ENCODE data around the gene OR10G8. TPM values are rescaled to one million over a fixed set of nuclear protein-coding genes. Genes with fewer than 3 reads are reported as not detected.

The OR10G8 gene
- total RNA-seq, 1 experiment from 2014 or later, result not detected

- peaks cover 22% of the 10 kb centered on the region for H3K27me3 Mint-ChIP-seq (ENCODE audit: insufficient read depth, unreplicated experiment)
- peak overlapping the region; percentile 65 for H3K4me3 Mint-ChIP-seq (ENCODE audit: unreplicated experiment)
- no peak overlapping the region for H3K27ac Mint-ChIP-seq (ENCODE audit: unreplicated experiment)
- Histone ChIP-seq H3K4me3 (ENCODE audit: low read depth, low read length) (peak overlapping the region; percentile 30), H3K4me1 (no peaks in the 10 kb centered on the region), H3K27me3 (replicated peaks; ENCODE audit: control insufficient read depth, insufficient read depth, low read length) (no peaks in the 10 kb centered on the region; the same call in 1 of the 2 replicates), H3K9me3 (no peaks in the 10 kb centered on the region), H3K36me3 (ENCODE audit: control insufficient read depth, insufficient read depth, low read length) (no peaks in the 10 kb centered on the region)
- intact Hi-C loops (cut with micrococcal nuclease; ENCODE audit: unreplicated experiment), result loop anchor here (10.0 kb wide), 2 partner anchors 249 to 329 kb away; partner anchors contain the start of gene OR8D2
- ChIA-PET CTCF (no interaction called here), POLR2A (no interaction called here)
- no peaks in the 10 kb centered on the region for H3K36me3 Mint-ChIP-seq (ENCODE audit: insufficient read depth, unreplicated experiment)
- DNase-seq, result peak; percentile 12 to 46
- TF ChIP-seq CTCF (IDR thresholded peaks at IDR 0.05; ENCODE audit: insufficient read depth in 1 of 2, low read depth in 1 of 2, low read length in 1 of 2, severe bottlenecking in 1 of 2, unreplicated experiment in 1 of 2), result no peak
- no peaks in the 10 kb centered on the region for H3K4me1 Mint-ChIP-seq (ENCODE audit: low read depth, unreplicated experiment)
- H3K9me3 Mint-ChIP-seq (ENCODE audit: unreplicated experiment), result no peaks in the 10 kb centered on the region
- BruUV-seq (replicated peaks), result no TSS peak
These were observed 49.4 kb downstream of the OR10G8 start for GRCh38 chr11:124075841-124076651.

- Mint-ChIP-seq H3K4me3 (ENCODE audit: unreplicated experiment) (no peak overlapping the region), H3K4me1 (ENCODE audit: low read depth, unreplicated experiment) (no peaks in the 10 kb centered on the region), H3K36me3 (ENCODE audit: insufficient read depth, unreplicated experiment) (no peaks in the 10 kb centered on the region), H3K27ac (ENCODE audit: unreplicated experiment) (no peak overlapping the region), H3K9me3 (ENCODE audit: unreplicated experiment) (no peaks in the 10 kb centered on the region), H3K27me3 (ENCODE audit: insufficient read depth, unreplicated experiment) (peaks cover 27% of the 10 kb centered on the region)
- Histone ChIP-seq H3K27me3 (replicated peaks; ENCODE audit: control insufficient read depth, insufficient read depth, low read length) (no peaks in the 10 kb centered on the region), H3K36me3 (ENCODE audit: control insufficient read depth, insufficient read depth, low read length) (no peaks in the 10 kb centered on the region), H3K4me1 (no peaks in the 10 kb centered on the region), H3K9me3 (no peaks in the 10 kb centered on the region), H3K4me3 (ENCODE audit: low read depth, low read length) (no peak overlapping the region)
- BruUV-seq (replicated peaks), result no TSS peak
- no peak for DNase-seq
- ChIA-PET CTCF (no interaction called here), POLR2A (no interaction called here)
- TF ChIP-seq CTCF (IDR thresholded peaks at IDR 0.05; ENCODE audit: insufficient read depth in 1 of 2, low read depth in 1 of 2, low read length in 1 of 2, severe bottlenecking in 1 of 2, unreplicated experiment in 1 of 2), result no peak
- intact Hi-C loops (cut with micrococcal nuclease; ENCODE audit: unreplicated experiment), result loop anchor here (10.0 kb wide), 2 partner anchors 248 to 328 kb away; partner anchors contain the start of gene OR8D2
These were observed 50.7 kb downstream of the OR10G8 start for GRCh38 chr11:124077266-124077665.

GRCh38 chr11:124078591-124078990 lies 52.0 kb downstream of the OR10G8 start:
- no peaks in the 10 kb centered on the region for H3K9me3 Mint-ChIP-seq (ENCODE audit: unreplicated experiment)
- intact Hi-C loops (cut with micrococcal nuclease; ENCODE audit: unreplicated experiment), result loop anchor here (10.0 kb wide), 2 partner anchors 246 to 326 kb away; partner anchors contain the start of gene OR8D2
- CTCF ChIA-PET, result no interaction called here
- H3K36me3 Mint-ChIP-seq (ENCODE audit: insufficient read depth, unreplicated experiment), result no peaks in the 10 kb centered on the region
- POLR2A ChIA-PET, result no interaction called here
- DNase-seq, result no peak
- no peak overlapping the region for H3K4me3 Mint-ChIP-seq (ENCODE audit: unreplicated experiment)
- Histone ChIP-seq H3K36me3 (ENCODE audit: control insufficient read depth, insufficient read depth, low read length) (no peaks in the 10 kb centered on the region), H3K4me3 (ENCODE audit: low read depth, low read length) (no peak overlapping the region), H3K9me3 (no peaks in the 10 kb centered on the region), H3K4me1 (no peaks in the 10 kb centered on the region), H3K27me3 (replicated peaks; ENCODE audit: control insufficient read depth, insufficient read depth, low read length) (no peaks in the 10 kb centered on the region)
- H3K4me1 Mint-ChIP-seq (ENCODE audit: low read depth, unreplicated experiment), result no peaks in the 10 kb centered on the region
- no peak for TF ChIP-seq CTCF (IDR thresholded peaks at IDR 0.05; ENCODE audit: insufficient read depth in 1 of 2, low read depth in 1 of 2, low read length in 1 of 2, severe bottlenecking in 1 of 2, unreplicated experiment in 1 of 2)
- peaks cover 24% of the 10 kb centered on the region for H3K27me3 Mint-ChIP-seq (ENCODE audit: insufficient read depth, unreplicated experiment)
- BruUV-seq (replicated peaks), result no TSS peak
- H3K27ac Mint-ChIP-seq (ENCODE audit: unreplicated experiment), result no peak overlapping the region

Measured in Caco-2 (cell line).